NCI-H748 (cell line): ENCODE results near the gene WDR12.
"Not testable (repeated sequence)": the region's sequence is repeated elsewhere in the genome, so short reads cannot be mapped to it uniquely, and the experiment has no call there.

Source experiments
- DNase-seq: peaks from one replicate; lab custom pipeline; 2025; ENCODE audit not compliant: unreplicated experiment; lab: John Stamatoyannopoulos, UW

The WDR12 gene

GRCh38 chr2:202911512-202912341, at the start of gene WDR12, which contains the start of gene CARF:
TSS of gene WDR12 (minus strand) at chr2:202911673. CDS start at chr2:202911476, 197 bp downstream.
TSS of gene CARF (plus strand) at chr2:202912275. CDS start at chr2:202941903, 29,628 bp downstream.
- DNase-seq, result peak; percentile 97

GRCh38 chr2:202960524-202960923, 49.1 kb upstream of the WDR12 start:
- no peak for DNase-seq

GRCh38 chr2:202950592-202950991, 39.1 kb upstream of the WDR12 start:
- DNase-seq, result no peak

DNA sequence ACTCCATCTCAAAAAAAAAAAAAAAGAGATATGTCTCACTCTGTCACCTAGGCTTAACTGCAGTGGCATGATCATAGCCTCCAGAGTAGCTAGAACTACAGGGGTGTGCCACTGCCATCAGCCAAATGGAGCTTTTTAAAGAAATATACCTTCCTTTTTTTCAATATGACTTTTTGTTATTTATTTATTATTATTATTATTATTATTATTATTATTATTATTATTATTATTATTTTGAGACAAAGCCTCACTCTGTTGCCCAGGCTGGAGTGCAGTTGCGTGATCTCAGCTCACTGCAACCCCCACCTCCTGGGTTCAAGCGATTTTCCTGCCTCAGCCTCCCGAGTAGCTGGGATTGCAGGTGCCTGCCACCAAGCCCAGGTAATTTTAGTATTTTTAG, 37.9 kb upstream of the WDR12 start:
- not testable (repeated sequence) for DNase-seq

GRCh38 chr2:202945497-202945896, 34.0 kb upstream of the WDR12 start:
- no peak for DNase-seq

DNA sequence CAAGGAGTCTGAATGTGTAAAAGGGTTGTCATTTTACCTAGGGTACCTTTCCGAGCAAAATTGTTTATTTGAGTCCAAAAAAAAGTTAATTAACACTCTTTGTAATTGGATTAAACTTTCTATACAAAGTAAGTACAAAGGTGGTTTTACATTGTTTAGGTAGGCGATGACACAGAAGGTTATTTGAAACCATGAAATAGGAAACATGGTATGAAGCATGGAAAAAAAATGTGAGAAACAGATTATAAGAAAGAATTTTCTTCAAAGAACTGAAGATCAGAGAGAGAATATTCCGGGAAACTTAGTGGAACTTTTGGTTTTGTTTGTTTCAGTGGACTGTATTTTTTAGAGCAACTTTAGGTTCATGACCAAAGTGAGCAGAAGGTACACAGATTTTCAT, 33.3 kb upstream of the WDR12 start:
- DNase-seq, result no peak

DNA sequence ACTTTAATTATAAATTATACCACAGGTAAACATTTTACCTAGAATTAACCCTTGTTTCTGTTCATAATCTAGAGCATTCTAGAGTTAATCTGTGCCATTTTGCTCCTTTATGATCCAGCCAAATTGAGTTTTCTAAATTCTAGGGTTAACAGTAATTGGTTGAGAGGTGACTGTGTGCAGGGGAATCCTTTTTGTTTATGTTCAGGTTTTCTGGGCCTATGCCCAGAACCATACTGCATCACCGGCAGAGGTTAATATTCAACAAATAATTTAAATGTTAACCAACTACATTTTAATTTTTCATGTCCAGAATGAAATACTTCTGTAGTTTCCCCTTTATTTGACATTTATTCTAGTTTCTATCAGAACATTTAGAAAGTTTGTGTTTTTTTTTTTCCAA, 32.9 kb upstream of the WDR12 start:
- DNase-seq, result no peak

DNA sequence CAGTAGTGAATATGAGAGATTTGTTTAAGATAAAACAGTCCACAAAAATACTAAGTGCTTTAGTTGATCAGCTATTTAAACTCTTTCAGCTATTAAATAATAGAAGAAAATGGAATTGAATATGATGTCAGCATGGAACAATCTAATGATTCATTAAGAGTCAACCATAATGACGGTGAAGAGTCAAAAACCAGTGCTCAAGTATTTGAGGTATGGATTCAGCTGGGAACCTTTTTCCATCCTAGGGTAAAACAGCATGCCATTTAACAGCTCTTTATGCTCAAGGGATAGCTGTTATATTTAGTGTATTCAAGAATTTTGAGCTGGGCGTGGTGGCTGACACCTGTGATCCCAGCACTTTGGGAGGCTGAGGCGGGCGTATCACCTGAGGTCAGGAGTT, 30.3 kb upstream of the WDR12 start:
- DNase-seq, result no peak

GRCh38 chr2:202938960-202939359, 27.5 kb upstream of the WDR12 start:
- no peak for DNase-seq

- no peak for DNase-seq
These were observed 23.0 kb upstream of the WDR12 start for GRCh38 chr2:202934456-202934855.

- no peak for DNase-seq
These were observed 22.5 kb upstream of the WDR12 start for GRCh38 chr2:202933958-202934357.

DNA sequence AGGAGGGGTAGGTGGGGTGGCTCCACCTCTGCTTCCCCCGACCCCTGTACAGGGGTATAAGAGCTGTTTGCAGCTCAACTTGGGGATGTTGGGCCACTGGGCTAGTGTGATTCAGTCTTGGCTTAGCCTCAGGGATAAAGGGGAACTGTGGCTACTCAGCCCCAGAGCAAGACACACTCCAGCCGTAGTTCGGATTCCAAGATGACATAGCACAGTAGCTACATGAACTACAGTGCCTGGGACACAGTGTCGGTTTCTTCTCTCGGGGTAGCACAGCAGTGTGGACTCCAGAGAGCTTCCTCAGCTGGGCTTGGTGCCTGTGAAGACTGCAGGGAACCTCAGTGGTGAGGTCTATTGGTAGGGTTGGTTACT, 21.7 kb upstream of the WDR12 start:
- no peak for DNase-seq

- DNase-seq, result no peak
These were observed 21.1 kb upstream of the WDR12 start for GRCh38 chr2:202932425-202933138.

GRCh38 chr2:202918860-202919259, 7.4 kb upstream of the WDR12 start:
- no peak for DNase-seq

DNA sequence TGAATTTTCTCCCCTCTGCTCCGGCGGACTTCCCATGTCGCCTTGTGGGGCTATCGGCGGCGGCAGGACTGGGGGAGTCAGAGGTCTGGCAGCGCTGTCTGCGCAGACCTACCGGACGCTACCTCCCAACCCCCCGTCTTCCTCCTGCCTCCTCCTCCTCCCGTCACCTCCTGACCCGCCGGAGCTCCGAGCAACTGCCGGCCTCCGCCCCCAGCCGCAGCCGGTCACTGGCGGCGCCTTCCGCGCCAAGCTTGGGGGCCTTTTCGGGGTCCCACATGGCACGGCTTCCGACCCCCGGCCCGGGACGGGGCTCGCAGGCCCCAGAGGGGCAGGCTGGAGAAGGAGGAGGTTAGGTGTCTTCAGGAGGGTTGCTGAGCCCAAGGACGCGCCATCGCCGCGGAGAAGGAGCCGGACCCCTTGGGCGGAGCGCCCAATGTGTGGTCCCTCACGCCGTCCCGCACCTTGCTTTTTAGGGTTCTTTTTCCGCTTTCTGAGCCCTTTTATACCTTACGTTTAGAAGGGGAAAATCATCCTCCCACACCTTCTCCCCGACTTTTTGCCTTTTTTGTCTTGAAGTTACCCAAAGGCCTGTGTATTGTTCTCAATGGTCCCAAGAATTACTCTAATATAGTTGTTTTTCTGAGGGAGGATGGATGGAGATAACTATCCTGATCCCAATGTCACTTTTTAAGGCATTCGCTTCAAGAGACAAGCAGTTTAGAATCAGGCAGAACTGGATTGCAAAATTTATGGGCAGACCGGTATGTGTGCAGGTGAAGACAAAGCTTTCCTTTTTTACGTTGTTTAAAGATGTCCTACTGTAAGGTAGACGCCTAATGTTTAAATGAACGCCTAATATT, 1.1 kb upstream of the WDR12 start:
- peak; percentile 27 for DNase-seq

GRCh38 chr2:202911203-202911511, 316 bp downstream of the WDR12 start:
- DNase-seq, result no peak

DNA sequence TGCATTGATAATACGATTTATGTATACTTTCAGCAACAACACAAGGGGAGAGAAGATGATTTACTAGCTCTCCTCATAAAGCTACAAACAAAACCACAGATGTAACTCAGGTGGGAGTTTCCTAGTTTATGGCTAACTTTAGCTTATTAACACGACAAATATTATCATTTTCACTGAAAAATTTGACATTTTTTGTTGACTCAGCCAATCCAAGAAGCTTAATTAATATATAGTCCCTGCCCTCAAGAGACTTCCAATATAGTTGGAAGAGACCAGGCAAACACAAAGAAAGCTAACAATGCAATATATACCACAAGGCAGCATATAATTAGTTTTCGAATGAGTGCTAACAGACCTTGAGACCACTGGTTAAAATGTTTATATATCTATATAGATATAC, 775 bp downstream of the WDR12 start:
- no peak for DNase-seq

GRCh38 chr2:202910250-202910649, 1.2 kb downstream of the WDR12 start:
- not testable (repeated sequence) for DNase-seq

- no peak for DNase-seq
These were observed 1.9 kb downstream of the WDR12 start for GRCh38 chr2:202909394-202910192.

GRCh38 chr2:202908186-202908585, 3.3 kb downstream of the WDR12 start:
- DNase-seq, result no peak

- DNase-seq, result not testable (repeated sequence)
These were observed 6.0 kb downstream of the WDR12 start for GRCh38 chr2:202905507-202905906.
